Measurements from ENCODE around the gene PLPPR1. TPM values are rescaled to one million over a fixed set of nuclear protein-coding genes. Genes with fewer than 3 reads are reported as not detected.
"Not testable (repeated sequence)": the region's sequence is repeated elsewhere in the genome, so short reads cannot be mapped to it uniquely, and the experiment has no call there.

PLPPR1 gene
- total and polyA plus RNA-seq, 5 donors: not detected

DNA sequence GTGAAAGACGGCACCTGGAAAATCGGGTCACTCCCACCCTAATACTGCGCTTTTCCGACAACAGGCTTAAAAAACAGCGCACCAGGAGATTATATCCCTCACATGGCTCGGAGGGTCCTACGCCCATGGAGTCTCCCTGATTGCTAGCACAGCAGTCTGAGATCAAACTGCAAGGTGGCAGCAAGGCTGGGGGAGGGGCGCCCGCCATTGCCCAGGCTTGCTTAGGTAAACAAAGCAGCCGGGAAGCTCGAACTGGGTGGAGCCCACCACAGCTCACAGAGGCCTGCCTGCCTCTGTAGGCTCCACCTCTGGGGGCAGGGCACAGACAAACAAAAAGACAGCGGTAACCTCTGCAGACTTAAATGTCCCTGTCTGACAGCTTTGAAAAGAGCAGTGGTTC is 262.5 kb downstream of the PLPPR1 start:
- ATAC-seq; H3K27ac ChIP-seq (ENCODE audit: low read length); H3K27me3 ChIP-seq (ENCODE audit: control insufficient read depth, insufficient read depth); H3K4me3 ChIP-seq (ENCODE audit: low read length); H3K9me3 ChIP-seq (ENCODE audit: control insufficient read depth, low read length); intact Hi-C loops (cut with DNase I); DNase-seq; H3K4me1 ChIP-seq (ENCODE audit: control insufficient read depth, insufficient read depth, low read length): not testable (repeated sequence)
- WGBS: 89% methylated on average over 12 of the region's 12 CpGs

DNA sequence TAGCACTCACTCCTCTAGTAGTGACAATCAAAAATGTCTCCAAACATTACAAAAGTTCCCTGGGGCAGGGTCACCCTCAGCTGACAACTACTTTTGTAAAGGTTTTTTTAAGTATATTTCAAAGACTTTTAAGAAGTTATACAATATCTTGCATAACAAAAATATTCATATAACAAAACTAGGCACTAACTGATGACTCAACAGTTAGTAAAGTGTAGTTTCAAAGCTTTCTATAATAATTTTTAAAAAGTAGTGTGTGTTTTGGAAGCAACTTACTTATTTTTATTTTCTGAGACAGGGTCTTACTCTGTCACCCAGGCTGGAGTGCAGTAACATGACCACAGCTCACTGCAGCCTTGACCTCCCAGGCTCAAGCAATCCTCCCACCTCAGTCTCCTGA is 271.4 kb downstream of the PLPPR1 start:
- Histone ChIP-seq H3K4me3 (ENCODE audit: low read length) (no peak overlapping the region), H3K27me3 (ENCODE audit: control insufficient read depth, insufficient read depth) (peaks cover 2% of the 10 kb centered on the region), H3K27ac (ENCODE audit: low read length) (no peak overlapping the region), H3K4me1 (ENCODE audit: control insufficient read depth, insufficient read depth, low read length) (no peaks in the 10 kb centered on the region), H3K9me3 (ENCODE audit: control insufficient read depth, low read length) (no peaks in the 10 kb centered on the region)
- no peak for DNase-seq
- intact Hi-C loops (cut with DNase I): loop anchor here in 1 of 4 donors (10.0 kb wide), 1 partner anchor 585 kb away; no protein-coding TSS in a partner anchor
- no peak for ATAC-seq

DNA sequence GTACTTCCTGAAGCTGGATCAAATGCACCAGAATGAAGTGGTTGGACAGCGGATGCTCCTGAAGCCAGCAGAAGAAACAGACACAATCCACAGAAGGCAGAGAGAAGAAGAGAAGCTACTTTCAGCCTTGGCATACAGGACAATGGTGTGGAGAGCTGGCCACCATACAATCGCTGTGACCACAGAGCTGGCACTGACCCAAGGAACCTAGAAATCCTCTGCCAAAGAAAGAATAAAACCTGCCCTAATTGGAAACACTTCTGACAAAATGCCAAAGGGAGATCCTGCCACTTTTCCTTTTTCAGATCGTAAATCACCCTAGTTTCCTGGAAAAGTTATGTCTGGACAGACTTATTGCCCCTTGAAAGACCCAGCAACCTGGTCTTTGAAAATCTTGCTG is 278.5 kb downstream of the PLPPR1 start:
- no peak for ATAC-seq
- peaks cover 2% of the 10 kb centered on the region for H3K27me3 ChIP-seq (ENCODE audit: control insufficient read depth, insufficient read depth)
- no peaks in the 10 kb centered on the region for H3K4me1 ChIP-seq (ENCODE audit: control insufficient read depth, insufficient read depth, low read length)
- DNase-seq: no peak
- H3K4me3 ChIP-seq (ENCODE audit: low read length): no peak overlapping the region
- no peak overlapping the region for H3K27ac ChIP-seq (ENCODE audit: low read length)
- intact Hi-C loops (cut with DNase I): loop anchor here in 2 of 4 donors (5.0 to 10.0 kb wide), 3 partner anchors 592 to 705 kb away; no protein-coding TSS in a partner anchor
- H3K9me3 ChIP-seq (ENCODE audit: control insufficient read depth, low read length): no peaks in the 10 kb centered on the region
- whole genome bisulfite sequencing: 63% methylated on average over 3 of the region's 3 CpGs

DNA sequence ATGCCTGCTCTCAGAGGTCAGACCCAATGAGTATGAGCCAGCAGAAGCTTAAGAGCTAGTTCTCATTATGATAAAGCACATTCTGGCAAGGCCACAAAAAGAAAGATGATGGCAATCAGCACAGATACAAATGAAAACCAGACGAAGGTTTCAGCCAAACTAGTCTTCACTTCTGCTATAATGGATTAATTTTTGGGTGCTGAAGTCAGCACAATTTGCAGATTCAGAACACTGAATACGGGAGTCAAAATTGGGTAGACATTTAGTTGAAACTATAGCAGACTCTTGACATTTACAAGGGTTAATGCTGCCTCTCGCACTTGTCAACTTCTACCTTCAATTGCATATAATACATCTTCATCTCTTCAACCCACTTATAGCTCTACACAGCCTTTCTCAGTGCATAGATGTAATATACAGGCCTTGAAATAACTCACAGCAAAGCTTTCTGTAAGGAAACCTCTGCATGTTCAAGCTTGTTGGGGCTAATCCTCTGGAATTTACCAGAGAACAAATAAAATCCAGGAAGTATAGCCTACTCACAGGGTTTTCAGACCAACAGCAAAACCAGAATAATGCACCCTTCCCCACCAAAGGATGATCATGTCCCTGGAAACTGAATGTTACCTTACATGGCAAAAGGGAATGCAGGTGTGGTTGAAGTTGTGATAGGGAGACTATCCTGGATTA is 279.1 kb downstream of the PLPPR1 start:
- no peaks in the 10 kb centered on the region for H3K4me1 ChIP-seq (ENCODE audit: control insufficient read depth, insufficient read depth, low read length)
- intact Hi-C loops (cut with DNase I): loop anchor here in 2 of 4 donors (5.0 to 10.0 kb wide), 3 partner anchors 593 to 705 kb away; no protein-coding TSS in a partner anchor
- no peak overlapping the region for H3K27ac ChIP-seq (ENCODE audit: low read length)
- peaks cover 2% of the 10 kb centered on the region for H3K27me3 ChIP-seq (ENCODE audit: control insufficient read depth, insufficient read depth)
- WGBS: 64% methylated on average over 3 of the region's 3 CpGs
- ATAC-seq (no peak), DNase-seq (no peak)
- H3K9me3 ChIP-seq (ENCODE audit: control insufficient read depth, low read length): no peaks in the 10 kb centered on the region
- no peak overlapping the region for H3K4me3 ChIP-seq (ENCODE audit: low read length)

DNA sequence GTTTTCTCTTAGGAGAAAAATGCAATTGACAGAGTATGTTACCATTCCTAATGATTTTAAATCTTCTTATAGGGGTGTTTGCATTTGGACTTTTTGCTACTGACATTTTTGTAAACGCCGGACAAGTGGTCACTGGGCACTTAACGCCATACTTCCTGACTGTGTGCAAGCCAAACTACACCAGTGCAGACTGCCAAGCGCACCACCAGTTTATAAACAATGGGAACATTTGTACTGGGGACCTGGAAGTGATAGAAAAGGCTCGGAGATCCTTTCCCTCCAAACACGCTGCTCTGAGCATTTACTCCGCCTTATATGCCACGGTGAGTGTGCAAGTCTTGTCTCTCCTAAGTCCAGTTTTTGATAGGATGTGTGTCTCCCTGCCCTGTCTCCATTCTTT is 280.6 kb downstream of the PLPPR1 start:
- ATAC-seq: no peak
- H3K27me3 ChIP-seq (ENCODE audit: control insufficient read depth, insufficient read depth): peaks cover 2% of the 10 kb centered on the region
- intact Hi-C loops (cut with DNase I): loop anchor here in 2 of 4 donors (5.0 to 10.0 kb wide), 3 partner anchors 594 to 707 kb away; no protein-coding TSS in a partner anchor
- no peaks in the 10 kb centered on the region for H3K4me1 ChIP-seq (ENCODE audit: control insufficient read depth, insufficient read depth, low read length)
- no peaks in the 10 kb centered on the region for H3K9me3 ChIP-seq (ENCODE audit: control insufficient read depth, low read length)
- 69% methylated on average over 8 of the region's 8 CpGs for WGBS
- H3K4me3 ChIP-seq (ENCODE audit: low read length): no peak overlapping the region
- no peak for DNase-seq
- H3K27ac ChIP-seq (ENCODE audit: low read length): no peak overlapping the region

DNA sequence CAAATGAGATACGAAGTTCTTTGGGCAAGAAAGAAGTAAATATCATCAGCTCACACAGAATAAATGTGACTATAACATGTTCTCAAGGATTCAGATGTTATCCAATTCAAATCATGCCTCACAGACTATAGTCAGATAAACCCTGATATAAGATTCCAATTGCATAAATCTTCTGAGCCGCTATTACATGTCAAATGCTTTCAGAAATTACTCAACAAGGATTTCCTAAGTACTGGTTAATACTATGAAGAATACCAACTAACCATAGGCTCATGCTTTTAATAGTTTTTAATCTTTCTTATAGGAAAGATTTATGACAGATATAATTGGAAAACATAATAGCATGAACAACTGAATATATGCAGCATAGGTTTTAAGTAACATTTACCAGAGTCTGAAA is 282.7 kb downstream of the PLPPR1 start:
- intact Hi-C loops (cut with DNase I): loop anchor here in 3 of 4 donors (2.0 to 10.0 kb wide), 3 partner anchors 596 to 709 kb away; no protein-coding TSS in a partner anchor
- Histone ChIP-seq H3K4me3 (ENCODE audit: low read length) (no peak overlapping the region), H3K9me3 (ENCODE audit: control insufficient read depth, low read length) (no peaks in the 10 kb centered on the region), H3K27me3 (ENCODE audit: control insufficient read depth, insufficient read depth) (no peaks in the 10 kb centered on the region), H3K27ac (ENCODE audit: low read length) (no peak overlapping the region), H3K4me1 (ENCODE audit: control insufficient read depth, insufficient read depth, low read length) (no peaks in the 10 kb centered on the region)
- no peak for ATAC-seq
- WGBS: 34% methylated on average over 2 of the region's 2 CpGs
- no peak for DNase-seq

DNA sequence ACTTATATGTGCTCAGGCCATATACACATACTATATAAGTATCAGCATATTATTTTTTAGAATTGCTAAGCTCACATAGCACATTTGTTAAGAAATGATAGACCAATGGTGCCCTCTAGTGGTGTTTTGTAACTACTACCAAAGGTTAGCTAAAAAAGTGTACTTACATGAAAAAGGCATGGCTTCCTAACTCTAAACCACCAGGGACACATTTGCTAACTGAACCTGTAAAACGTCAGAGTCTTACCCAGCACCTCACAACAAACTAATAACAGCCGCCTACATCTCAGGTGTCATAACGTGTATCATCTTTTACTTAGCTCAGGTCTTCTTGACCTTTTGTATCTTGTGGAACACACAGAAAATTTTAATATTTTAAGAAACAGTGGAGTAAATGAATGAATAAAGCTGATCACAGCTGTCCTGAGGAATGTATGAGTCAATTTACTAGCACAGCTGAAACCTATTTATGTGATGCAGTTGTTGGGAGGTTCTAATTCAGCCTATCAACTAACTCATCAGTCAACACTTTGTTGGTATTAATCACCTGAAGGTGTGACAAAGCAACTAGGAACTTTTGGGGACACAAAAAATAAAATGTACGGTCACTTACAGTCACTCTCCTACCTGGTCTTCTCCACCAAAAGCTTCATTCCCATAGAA is 283.4 kb downstream of the PLPPR1 start:
- intact Hi-C loops (cut with DNase I): loop anchor here in 3 of 4 donors (2.0 to 10.0 kb wide), 3 partner anchors 597 to 710 kb away; no protein-coding TSS in a partner anchor
- DNase-seq (no peak), ATAC-seq (peak in 1 of 2 donors; percentile 40)
- 22% methylated on average over 4 of the region's 4 CpGs for WGBS
- Histone ChIP-seq H3K27ac (ENCODE audit: low read length) (no peak overlapping the region), H3K4me1 (ENCODE audit: control insufficient read depth, insufficient read depth, low read length) (no peaks in the 10 kb centered on the region), H3K27me3 (ENCODE audit: control insufficient read depth, insufficient read depth) (no peaks in the 10 kb centered on the region), H3K4me3 (ENCODE audit: low read length) (no peak overlapping the region), H3K9me3 (ENCODE audit: control insufficient read depth, low read length) (no peaks in the 10 kb centered on the region)

DNA sequence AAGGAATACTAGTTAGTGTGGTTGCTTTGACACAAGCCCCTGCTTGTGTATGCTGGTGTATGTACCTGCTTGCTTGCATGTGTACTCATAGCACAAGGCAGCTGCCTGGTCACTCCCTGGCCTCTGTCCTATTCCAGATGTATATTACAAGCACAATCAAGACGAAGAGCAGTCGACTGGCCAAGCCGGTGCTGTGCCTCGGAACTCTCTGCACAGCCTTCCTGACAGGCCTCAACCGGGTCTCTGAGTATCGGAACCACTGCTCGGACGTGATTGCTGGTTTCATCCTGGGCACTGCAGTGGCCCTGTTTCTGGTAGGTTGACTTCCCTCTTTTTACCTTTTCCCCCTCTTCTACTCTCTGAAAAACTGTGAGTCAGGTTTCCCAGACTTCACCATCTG is 284.1 kb downstream of the PLPPR1 start:
- no peaks in the 10 kb centered on the region for H3K27me3 ChIP-seq (ENCODE audit: control insufficient read depth, insufficient read depth)
- DNase-seq (peak in 1 of 3 donors; percentile 11), ATAC-seq (no peak)
- H3K9me3 ChIP-seq (ENCODE audit: control insufficient read depth, low read length): no peaks in the 10 kb centered on the region
- no peak overlapping the region for H3K4me3 ChIP-seq (ENCODE audit: low read length)
- H3K4me1 ChIP-seq (ENCODE audit: control insufficient read depth, insufficient read depth, low read length): no peaks in the 10 kb centered on the region
- H3K27ac ChIP-seq (ENCODE audit: low read length): no peak overlapping the region
- intact Hi-C loops (cut with DNase I): loop anchor here in 3 of 4 donors (5.0 to 10.0 kb wide), 2 partner anchors 598 to 710 kb away; no protein-coding TSS in a partner anchor
- WGBS: 87% methylated on average over 8 of the region's 8 CpGs

DNA sequence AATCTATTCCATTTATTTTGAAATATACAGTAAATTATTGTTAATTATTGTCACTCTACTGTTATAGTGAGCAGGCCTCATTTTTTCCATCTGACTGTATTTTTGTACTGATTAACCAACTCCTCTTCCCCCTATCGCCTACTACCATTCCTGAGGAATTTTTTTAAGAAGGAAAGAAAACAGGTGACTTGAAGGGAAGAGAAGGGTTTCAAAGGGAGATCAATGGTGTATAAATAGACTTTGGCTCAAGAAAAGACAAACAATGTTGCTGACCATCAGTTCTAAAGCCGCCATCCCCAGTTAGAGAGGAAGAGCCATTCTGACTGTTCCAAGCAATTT is 286.6 kb downstream of the PLPPR1 start:
- Histone ChIP-seq H3K4me3 (ENCODE audit: low read length) (no peak overlapping the region), H3K9me3 (ENCODE audit: control insufficient read depth, low read length) (no peaks in the 10 kb centered on the region), H3K4me1 (ENCODE audit: control insufficient read depth, insufficient read depth, low read length) (no peaks in the 10 kb centered on the region), H3K27ac (ENCODE audit: low read length) (no peak overlapping the region), H3K27me3 (ENCODE audit: control insufficient read depth, insufficient read depth) (no peaks in the 10 kb centered on the region)
- ATAC-seq (no peak), DNase-seq (no peak)
- 77% methylated on average over 2 of the region's 2 CpGs for WGBS
- intact Hi-C loops (cut with DNase I): loop anchor here in 2 of 4 donors (10.0 kb wide), 1 partner anchor 600 kb away; no protein-coding TSS in a partner anchor

DNA sequence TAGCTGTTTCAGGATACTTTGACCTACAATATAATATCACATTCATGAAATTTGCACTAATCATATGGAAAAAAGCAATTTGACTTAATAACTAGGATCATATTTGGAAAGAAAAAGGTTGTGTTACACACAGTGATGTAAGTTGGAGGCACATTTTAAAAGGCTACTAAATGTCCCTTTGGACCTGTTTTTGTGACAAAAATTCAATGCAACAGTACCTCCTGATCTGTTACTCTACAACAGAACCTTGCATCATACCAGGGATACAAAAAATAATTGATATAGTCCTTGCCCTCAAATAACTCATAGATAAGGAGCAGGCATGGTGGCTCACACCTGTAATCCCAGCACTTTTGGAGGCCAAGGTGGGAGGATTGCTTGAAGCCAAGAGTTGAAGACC is 289.2 kb downstream of the PLPPR1 start:
- H3K27ac ChIP-seq (ENCODE audit: low read length): no peak overlapping the region
- H3K27me3 ChIP-seq (ENCODE audit: control insufficient read depth, insufficient read depth): no peaks in the 10 kb centered on the region
- H3K4me3 ChIP-seq (ENCODE audit: low read length): no peak overlapping the region
- intact Hi-C loops (cut with DNase I): loop anchor here in 2 of 4 donors (10.0 kb wide), 1 partner anchor 603 kb away; no protein-coding TSS in a partner anchor
- ATAC-seq: no peak
- no peaks in the 10 kb centered on the region for H3K4me1 ChIP-seq (ENCODE audit: control insufficient read depth, insufficient read depth, low read length)
- H3K9me3 ChIP-seq (ENCODE audit: control insufficient read depth, low read length): no peaks in the 10 kb centered on the region
- no peak for DNase-seq

DNA sequence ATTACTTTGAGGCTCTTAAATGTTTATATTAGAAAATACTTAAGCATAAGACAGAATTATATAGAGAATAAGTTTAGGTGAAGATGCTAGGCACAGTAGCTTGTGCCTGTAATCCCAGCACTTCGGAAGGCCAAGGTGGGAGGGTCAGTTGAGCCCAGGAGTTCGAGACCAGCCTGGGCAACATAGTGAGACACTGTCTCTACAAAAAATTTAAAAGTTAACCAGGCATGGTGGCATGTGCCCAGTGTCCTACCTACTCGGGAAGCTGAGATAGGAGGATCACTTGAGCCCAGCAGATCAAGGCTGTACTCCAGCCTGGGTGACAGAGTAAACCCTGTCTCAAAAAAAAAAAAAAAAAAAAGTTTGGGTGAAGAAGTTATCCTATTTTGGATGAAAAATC is 294.6 kb downstream of the PLPPR1 start:
- intact Hi-C loops (cut with DNase I): no loop called here
- DNase-seq: no peak
- H3K27ac ChIP-seq (ENCODE audit: low read length): no peak overlapping the region
- H3K9me3 ChIP-seq (ENCODE audit: control insufficient read depth, low read length): no peaks in the 10 kb centered on the region
- H3K4me3 ChIP-seq (ENCODE audit: low read length): no peak overlapping the region
- no peak for ATAC-seq
- H3K27me3 ChIP-seq (ENCODE audit: control insufficient read depth, insufficient read depth): no peaks in the 10 kb centered on the region
- H3K4me1 ChIP-seq (ENCODE audit: control insufficient read depth, insufficient read depth, low read length): no peaks in the 10 kb centered on the region
- 81% methylated on average over 3 of the region's 3 CpGs for WGBS

Measured in right cardiac atrium (tissue), 5 donors.